ENCODE results near the gene PDE4D.

The PDE4D gene

GRCh38 chr5:59102437-59102836 is 791.1 kb downstream of the PDE4D start:
- no peak for DNase-seq (ENCODE audit: low spot score)

DNA sequence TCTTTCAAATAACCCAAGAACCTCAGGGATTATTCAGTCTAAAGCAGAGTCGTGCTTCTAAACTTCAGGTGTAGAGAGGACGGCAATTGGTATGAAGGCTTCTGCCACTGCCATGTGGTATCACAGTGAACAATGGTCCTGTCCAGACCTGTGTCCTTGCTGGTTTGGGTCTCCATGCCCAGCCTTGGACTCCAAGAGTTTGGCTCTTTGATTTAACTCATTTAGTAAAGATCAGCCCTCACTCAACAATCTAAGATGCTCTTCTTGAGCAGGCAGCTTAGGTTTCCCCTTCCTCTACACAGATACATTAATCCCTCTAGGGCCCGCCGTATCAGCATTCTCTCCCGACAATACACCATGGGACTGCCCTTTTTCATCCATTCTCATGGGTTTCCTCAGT is 792.7 kb downstream of the PDE4D start:
- DNase-seq (ENCODE audit: low spot score), result no peak

- no peak for DNase-seq (ENCODE audit: low spot score)
Observed at GRCh38 chr5:59099995-59100345, 793.6 kb downstream of the PDE4D start.

DNA sequence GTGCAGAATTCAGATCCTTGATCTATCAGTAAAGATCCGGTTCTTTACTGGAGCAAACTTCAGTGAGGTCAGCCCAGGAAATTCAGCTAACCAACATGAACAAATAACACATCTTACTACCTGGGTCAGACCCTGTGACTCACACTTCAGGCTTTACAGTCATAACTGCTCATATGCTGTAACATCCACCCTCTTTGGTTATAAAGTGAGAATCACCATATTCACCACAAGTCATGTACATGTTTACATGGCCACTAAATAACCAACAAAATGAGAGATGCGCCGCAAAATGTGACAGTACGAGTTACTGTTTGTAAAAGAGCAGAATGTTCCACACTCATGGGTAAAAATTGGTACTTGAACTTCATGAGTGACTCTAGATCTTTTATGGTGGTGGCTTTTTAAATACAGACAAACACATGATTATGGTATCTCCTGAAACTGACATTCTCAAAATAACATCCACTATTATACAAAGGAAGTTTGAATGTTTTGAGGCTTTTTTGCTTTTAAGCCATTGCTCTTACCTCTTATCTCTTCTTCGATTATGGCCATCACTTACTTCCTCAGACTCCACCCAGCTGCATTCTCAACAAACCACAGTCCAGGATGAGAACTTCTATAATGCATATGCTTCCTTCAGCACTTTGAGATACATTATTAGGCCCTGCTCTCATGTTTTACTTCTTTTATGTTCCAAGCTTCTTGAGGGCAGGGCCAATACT is 794.1 kb downstream of the PDE4D start:
- peak; percentile 86 for DNase-seq (ENCODE audit: low spot score)

GRCh38 chr5:59098743-59099142 is 794.8 kb downstream of the PDE4D start:
- no peak for DNase-seq (ENCODE audit: low spot score)

DNA sequence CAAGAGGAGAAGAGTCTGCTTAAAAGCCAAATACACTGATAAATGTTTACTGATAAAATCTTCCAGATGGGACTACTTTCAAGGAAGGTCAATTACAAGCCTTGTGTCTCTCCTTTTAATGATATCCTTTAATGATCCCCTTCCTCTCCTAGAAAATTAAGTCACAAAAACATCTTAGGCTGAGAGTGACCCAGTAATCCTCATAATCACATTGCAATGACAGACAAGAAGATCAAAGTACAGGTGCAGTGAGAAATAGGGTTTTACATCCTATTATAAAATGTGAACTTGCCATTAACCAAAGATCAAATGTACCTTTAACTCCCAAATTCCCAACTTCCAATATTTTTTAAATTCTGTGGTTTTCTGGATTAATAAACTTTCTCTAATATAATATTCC is 795.8 kb downstream of the PDE4D start:
- DNase-seq (ENCODE audit: low spot score), result no peak

DNA sequence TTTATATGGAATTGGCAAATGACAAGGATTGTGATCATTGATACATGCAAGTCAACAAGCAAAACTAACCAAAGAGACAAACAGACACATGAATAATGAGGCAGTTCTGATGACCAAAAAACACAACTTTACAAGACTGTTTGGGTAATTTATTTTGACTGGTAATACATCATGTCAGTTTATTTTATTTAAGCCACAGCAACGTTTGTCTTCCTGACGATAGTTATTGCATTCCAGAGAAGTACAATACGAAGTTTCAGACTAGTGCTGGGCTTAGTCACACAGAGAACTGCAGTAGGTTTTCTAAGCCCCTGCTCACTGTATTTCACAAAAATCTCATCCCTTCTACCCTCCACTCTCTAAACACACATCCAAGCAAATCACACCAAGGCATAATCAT is 796.4 kb downstream of the PDE4D start:
- DNase-seq (ENCODE audit: low spot score), result no peak

GRCh38 chr5:59095480-59095879 is 798.0 kb downstream of the PDE4D start:
- DNase-seq (ENCODE audit: low spot score), result no peak

DNA sequence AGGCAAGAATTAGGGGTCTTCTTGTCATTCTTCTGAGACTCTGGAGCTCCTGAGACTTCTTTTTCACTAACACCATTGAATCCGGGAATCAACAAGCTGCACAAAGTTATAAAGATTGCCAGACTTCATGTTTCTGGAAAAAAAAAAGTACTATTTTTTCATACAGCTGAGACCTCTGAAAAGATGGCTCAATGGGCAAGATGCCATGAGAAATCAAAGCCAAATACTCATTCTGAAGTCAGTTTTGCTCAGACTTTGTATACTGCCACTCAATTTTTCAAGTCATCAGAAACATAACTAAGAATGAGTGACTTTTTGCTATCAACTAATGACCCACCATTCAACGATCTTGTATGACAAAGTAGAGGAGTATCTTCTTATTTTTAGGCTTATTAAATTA is 798.7 kb downstream of the PDE4D start:
- DNase-seq (ENCODE audit: low spot score), result no peak

DNA sequence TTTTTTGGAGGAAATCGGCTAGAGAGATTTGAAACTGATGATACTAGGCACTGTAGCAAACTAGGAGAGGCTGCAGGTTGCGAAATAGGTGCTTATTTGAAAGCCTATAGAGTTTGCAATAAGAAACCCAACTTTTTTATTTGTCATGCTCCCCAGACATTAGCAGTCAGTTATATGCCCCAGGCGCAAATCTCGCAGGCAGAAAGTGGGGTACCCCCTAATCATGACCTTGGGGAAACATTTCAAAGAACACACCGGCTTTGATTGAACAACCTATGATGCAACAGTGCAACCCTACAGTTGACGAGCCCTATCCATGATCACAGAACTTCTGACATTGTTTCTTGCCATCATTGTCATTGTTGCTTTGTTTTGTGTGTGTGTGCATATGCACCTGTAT is 800.2 kb downstream of the PDE4D start:
- no peak for DNase-seq (ENCODE audit: low spot score)

- no peak for DNase-seq (ENCODE audit: low spot score)
Observed at GRCh38 chr5:59092758-59093157, 800.8 kb downstream of the PDE4D start.

GRCh38 chr5:59091965-59092364 is 801.6 kb downstream of the PDE4D start:
- no peak for DNase-seq (ENCODE audit: low spot score)

GRCh38 chr5:59090323-59090722 is 803.2 kb downstream of the PDE4D start:
- DNase-seq (ENCODE audit: low spot score), result no peak

- no peak for DNase-seq (ENCODE audit: low spot score)
Observed at GRCh38 chr5:59089767-59090166, 803.8 kb downstream of the PDE4D start.

- no peak for DNase-seq (ENCODE audit: low spot score)
Observed at GRCh38 chr5:59088546-59088945, 805.0 kb downstream of the PDE4D start.

- DNase-seq (ENCODE audit: low spot score), result no peak
Observed at GRCh38 chr5:59086024-59086423, 807.5 kb downstream of the PDE4D start.

DNA sequence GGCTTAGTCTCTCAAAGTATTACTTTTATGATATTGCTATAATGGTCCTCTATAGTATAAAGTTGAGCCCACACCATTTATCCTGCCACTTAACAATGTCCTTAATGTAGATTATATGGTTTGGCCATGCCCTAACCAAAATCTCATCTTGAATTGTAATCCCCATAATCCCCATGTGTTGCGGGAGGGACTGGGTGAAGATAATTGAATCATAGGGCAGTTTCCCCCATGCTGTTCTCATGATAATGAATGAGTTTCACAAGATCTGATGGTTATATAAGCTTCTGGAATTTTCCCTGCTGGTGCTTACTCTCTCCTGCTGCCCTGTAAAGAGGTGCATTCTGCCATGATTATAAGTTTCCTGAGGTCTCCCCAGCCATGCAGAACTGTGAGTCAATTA is 811.8 kb downstream of the PDE4D start:
- no peak for DNase-seq (ENCODE audit: low spot score)

DNA sequence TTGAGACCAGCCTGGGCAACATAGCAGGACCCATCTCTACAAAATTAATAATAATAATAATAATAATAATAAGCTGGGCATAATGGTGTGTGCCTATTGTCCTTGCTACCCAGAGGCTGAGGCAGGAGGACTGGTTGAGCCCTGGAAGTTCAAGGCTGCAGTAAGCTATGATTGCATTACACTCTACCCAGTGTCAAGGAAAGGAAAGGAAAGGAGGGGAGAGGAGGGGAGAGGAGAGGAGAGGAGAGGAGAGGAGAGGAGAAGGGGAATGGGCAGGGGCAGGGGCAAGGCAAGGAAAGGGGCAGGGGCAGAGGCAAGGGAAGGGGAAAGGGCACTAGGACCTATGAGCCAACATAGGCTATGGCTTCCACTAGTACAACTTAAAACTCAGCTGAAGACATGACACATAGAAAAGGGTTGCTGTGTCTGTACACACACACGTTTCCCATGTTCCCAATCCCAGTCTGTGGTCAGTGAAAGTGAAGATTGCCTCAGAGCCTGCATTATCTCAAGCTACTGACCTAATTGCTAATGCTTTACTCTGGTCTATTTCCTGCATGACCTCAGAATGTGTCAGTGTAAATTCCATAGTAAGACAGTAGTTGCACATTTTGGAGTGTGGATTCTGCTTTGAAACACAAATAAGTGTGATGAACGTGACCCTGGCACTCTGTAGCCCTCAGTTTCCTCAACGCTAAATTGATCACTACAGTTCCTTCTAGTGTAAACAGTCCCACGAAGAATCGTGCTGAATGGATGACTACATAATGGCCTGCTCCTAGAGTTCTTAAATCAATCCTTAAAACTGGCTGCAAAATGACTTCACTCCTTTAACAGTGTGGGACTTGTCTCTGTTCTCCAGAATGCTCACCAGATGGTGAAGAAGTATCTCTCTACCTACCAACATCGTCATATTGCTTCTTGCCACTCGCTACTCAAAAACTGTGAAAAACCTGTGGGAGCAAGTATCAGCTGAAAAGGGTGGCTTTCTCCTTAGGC is 813.6 kb downstream of the PDE4D start:
- peak; percentile 98 for DNase-seq (ENCODE audit: low spot score)

DNA sequence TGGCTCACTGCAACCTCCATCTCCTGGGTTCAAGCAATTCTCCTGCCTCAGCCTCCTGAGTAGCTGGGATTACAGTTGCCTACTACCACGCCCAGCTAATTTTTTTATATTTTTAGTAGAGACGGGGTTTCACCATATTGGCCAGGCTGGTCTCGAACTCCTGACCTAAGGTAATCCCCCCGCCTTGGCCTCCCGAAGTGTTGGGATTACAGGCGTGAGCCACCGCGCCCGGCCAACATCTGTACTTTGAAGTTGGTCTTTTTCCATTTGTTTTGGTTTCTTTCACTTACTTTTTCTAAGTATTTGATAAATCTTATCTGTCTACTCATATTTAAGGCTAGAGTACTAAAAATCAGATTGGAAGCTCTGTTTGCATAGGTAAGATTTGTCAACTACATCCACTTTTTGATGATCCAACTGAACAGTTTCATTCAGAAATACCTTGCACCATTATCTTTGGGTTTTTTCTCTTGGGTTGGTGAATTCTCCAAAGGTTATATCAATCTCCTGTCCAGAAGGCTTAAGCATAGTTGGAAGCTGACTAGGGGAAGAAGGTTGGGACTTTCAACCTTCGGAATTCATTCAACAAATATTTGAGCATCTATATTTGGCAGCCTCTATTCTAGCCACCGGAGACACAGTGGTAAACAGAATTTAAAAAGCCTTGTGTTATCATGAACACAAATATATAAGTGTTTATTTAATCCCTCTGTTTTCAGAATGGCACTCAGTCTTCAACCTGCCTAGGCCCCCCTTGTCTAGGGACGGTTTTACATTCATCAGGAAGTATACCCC is 821.6 kb downstream of the PDE4D start:
- no peak for DNase-seq (ENCODE audit: low spot score)

DNA sequence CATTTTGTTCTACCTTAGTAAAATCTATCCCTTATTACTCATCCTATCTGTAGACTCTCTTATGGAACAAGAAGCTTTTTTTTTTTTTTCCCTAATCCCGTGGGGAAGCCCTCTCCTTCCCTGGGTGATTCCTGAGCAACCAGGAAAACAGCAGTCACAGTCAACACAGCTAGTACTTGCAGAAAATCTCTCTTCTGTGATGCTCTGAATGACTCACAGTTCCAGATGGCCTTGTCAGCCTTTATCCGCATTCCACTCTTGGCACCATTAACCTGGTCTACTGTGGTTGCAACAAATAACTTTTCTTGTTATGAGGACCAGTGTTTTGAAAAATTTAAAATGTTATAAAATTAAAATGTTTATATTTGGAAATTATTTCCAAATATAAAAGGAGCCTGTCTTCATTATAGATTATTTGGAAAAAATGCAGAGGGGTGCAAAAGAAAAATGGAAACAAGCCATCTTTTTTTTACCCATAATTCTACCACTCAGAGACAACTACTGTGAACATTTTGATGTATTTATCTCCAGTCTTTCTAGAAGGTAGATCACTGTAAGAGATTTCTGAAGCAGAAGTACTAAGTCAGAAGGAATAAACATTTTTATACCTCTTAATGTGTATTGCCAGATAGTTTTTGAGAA is 824.0 kb downstream of the PDE4D start:
- peak; percentile 77 for DNase-seq (ENCODE audit: low spot score)

DNA sequence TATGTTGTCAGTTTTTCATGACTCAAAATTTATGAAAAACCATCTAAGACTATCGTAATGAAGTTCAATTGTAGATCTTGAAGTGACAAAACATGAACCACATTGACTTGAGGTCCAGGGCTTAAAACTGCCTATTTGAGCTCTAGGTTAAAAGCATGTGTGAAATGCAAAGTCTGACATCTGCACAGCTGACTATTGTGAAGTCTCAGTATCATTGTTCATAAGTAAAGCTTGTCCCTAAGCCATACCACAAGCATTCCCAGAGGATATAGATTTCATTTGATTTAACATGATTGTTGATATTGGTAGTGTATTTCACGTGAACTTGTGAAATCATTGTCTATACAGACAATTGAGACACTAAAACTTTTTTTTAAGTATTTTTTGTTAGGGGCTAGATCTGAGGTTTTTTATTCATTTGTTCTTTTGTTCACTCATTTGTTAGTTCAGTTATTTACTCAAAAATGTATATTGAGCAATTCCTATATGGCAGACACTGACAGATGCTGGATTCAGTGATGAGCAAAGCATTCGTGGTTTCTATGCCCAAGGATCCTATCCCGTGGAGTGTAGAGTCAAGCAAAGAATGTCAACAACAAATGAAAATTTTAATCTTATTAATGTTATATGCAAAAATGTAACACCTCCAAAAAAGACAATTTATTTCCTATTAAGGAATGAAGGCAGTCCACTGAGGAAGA is 825.4 kb downstream of the PDE4D start:
- no peak for DNase-seq (ENCODE audit: low spot score)

Data from RKO (cell line).